GM12878 (cell line): ENCODE data around the gene CETP. TPM values are rescaled to one million over a fixed set of nuclear protein-coding genes. Genes with fewer than 3 reads are reported as not detected.

Source experiments
- ATAC-seq: fragments of 200-7000 bp; cut with Tn5 transposase; 3 replicates; pipeline ENCODE4 v1.9.1; 2020; ENCODE audit warnings: mild to moderate bottlenecking, moderate library complexity
- BruUV-seq: library from RNA; stranded (reverse); fragments of 400-500 nt; replicated peaks from 2 replicates; lab custom pipeline; 2021; lab: Mats Ljungman, UMichigan
- CTCF ChIA-PET: fragments of 300-600 bp; sonication (Branson Sonifier 250); formaldehyde crosslinking; extraction: SDS; loops from one replicate; lab custom pipeline; 2021; ENCODE audit warnings: inconsistent platforms; lab: Yijun Ruan, JAX
- POLR2A ChIA-PET: fragments of 350-600 bp; formaldehyde crosslinking; extraction: SDS; loops from one replicate; lab custom pipeline; 2021; ENCODE audit warnings: inconsistent platforms; lab: Charles Lee
- RAD21 ChIA-PET: fragments of 300-600 bp; sonication (Branson Sonifier 250); formaldehyde crosslinking; loops from one replicate; lab custom pipeline; 2023; ENCODE audit warnings: antibody characterized with exemption; ENCODE audit not compliant: unreplicated experiment; lab: Charles Lee
- SMC1A ChIA-PET: fragments of 300-600 bp; sonication (Branson Sonifier 250); formaldehyde crosslinking; loops from one replicate; lab custom pipeline; 2023; ENCODE audit not compliant: unreplicated experiment, uncharacterized antibody; lab: Charles Lee
- DNase-seq: peaks from one replicate; pipeline ENCODE4 v3.0.0-alpha.2; 2011; ENCODE audit warnings: low read depth, low spot score
- FAIRE-seq: peaks from 3 replicates; lab custom pipeline; 2011; peaks lifted over from hg19 to GRCh38; lab: Jason Lieb, UNC
- H2AFZ ChIP-seq: 2 replicates; pipeline ENCODE4 v1.6.0; 2011; ENCODE audit warnings: low read depth, low read length, control low read depth; ENCODE audit not compliant: control insufficient read depth
- H3K27ac ChIP-seq: 2 replicates; pipeline ENCODE4 v1.5.1; 2011; ENCODE audit warnings: control low read depth; ENCODE audit not compliant: control insufficient read depth, insufficient read depth
- H3K27me3 ChIP-seq, 2 experiments: replicated peaks in 1 of 2; 2 replicates each; pipeline versions ENCODE4 v1.6.0 to v1.6.1; 2011; ENCODE audit warnings: low read length in 1 of 2; ENCODE audit not compliant: control insufficient read depth in 2 of 2, insufficient read depth in 2 of 2
- H3K36me3 ChIP-seq, 2 experiments: 2 replicates each; pipeline ENCODE4 v1.5.1; 2011; ENCODE audit warnings: low read length in 1 of 2; ENCODE audit not compliant: control insufficient read depth in 2 of 2, insufficient read depth in 2 of 2
- H3K4me1 ChIP-seq: 2 replicates; pipeline ENCODE4 v1.6.1; 2011; ENCODE audit warnings: mild to moderate bottlenecking, low read length, moderate library complexity, mixed read lengths; ENCODE audit not compliant: control insufficient read depth, insufficient read depth
- H3K4me2 ChIP-seq: 2 replicates; pipeline ENCODE4 v1.6.0; 2011; ENCODE audit warnings: control low read depth; ENCODE audit not compliant: control insufficient read depth, insufficient read depth
- H3K4me3 ChIP-seq: fragments of 200-600 bp; sonication (generic); 2 replicates; pipeline ENCODE4 v1.5.1; 2016
- H3K79me2 ChIP-seq: 2 replicates; pipeline ENCODE4 v1.6.0; 2011; ENCODE audit warnings: low read length; ENCODE audit not compliant: control insufficient read depth, insufficient read depth
- H3K9ac ChIP-seq: 2 replicates; pipeline ENCODE4 v1.8.0; 2011; ENCODE audit warnings: low read length, control low read depth, mixed read lengths; ENCODE audit not compliant: control insufficient read depth, insufficient read depth
- H3K9me3 ChIP-seq: replicated peaks from 3 replicates; pipeline ENCODE4 v1.5.1; 2011; ENCODE audit warnings: mild to moderate bottlenecking, low read length; ENCODE audit not compliant: control insufficient read depth, insufficient read depth
- H4K20me1 ChIP-seq: 2 replicates; pipeline ENCODE4 v1.6.0; 2011; ENCODE audit not compliant: control insufficient read depth, insufficient read depth
- BMI1 ChIP-seq: fragments of 450-650 bp; IDR thresholded peaks from 2 replicates; pipeline ENCODE4 v1.6.1; 2016; ENCODE audit warnings: mild to moderate bottlenecking, moderate library complexity, borderline replicate concordance
- CHD1 ChIP-seq: IDR thresholded peaks from 2 replicates; pipeline ENCODE4 v1.6.1; 2012; ENCODE audit warnings: low read depth, low read length, improper control_type of control experiment
- EGR1 ChIP-seq, 2 experiments: IDR thresholded peaks; 1 replicate in 1 of 2; 2 replicates in 1 of 2; pipeline ENCODE4 v1.6.1; 2011 to 2012; ENCODE audit warnings: low read depth in 2 of 2, low read length in 2 of 2, borderline replicate concordance in 1 of 2, mild to moderate bottlenecking in 1 of 2, moderate library complexity in 1 of 2
- HCFC1 ChIP-seq: fragments of 150-350 bp; IDR thresholded peaks from 2 replicates; pipeline ENCODE4 v1.6.1; 2014; ENCODE audit warnings: low read length
- IKZF2 ChIP-seq, 2 experiments: fragments of 450-650 bp; IDR thresholded peaks; 2 replicates each; pipeline ENCODE4 v1.6.1; 2017; ENCODE audit warnings: mild to moderate bottlenecking in 2 of 2, moderate library complexity in 2 of 2
- JUNB ChIP-seq: IDR thresholded peaks from 2 replicates; pipeline ENCODE4 v1.6.1; 2016; ENCODE audit warnings: antibody characterized with exemption, mild to moderate bottlenecking
- KAT2A ChIP-seq: conservative IDR thresholded peaks from 2 replicates; pipeline ENCODE4 v1.6.1; 2011; ENCODE audit warnings: low read depth, low read length; ENCODE audit not compliant: control insufficient read depth
- NFIC ChIP-seq: IDR thresholded peaks from 2 replicates; pipeline ENCODE4 v1.6.1; 2012; ENCODE audit warnings: low read depth, mild to moderate bottlenecking, inconsistent platforms, low read length, moderate library complexity
- NFYB ChIP-seq: IDR thresholded peaks from 2 replicates; pipeline ENCODE4 v1.6.1; 2011; ENCODE audit warnings: low read depth, mild to moderate bottlenecking, low read length, improper control_type of control experiment, moderate library complexity; ENCODE audit not compliant: insufficient read depth
- TCF7 ChIP-seq: IDR thresholded peaks from 2 replicates; pipeline ENCODE4 v1.6.1; 2014; ENCODE audit warnings: antibody characterized with exemption, borderline replicate concordance
- WGBS: methylation state at CpG from one replicate; pipeline ENCODE4 v1.1.6; 2016; ENCODE audit warnings: low lambda C conversion rate; ENCODE audit not compliant: insufficient replicate concordance, insufficient coverage; ENCODE audit errors: missing lambda C conversion rate; 5-methylcytosine and 5-hydroxymethylcytosine counted together
- in situ Hi-C: fragments of 300-500 bp; cut with MboI; formaldehyde crosslinking; loops from 9 replicates; pipeline ENCODE4 v1.14.3; 2018; ENCODE audit warnings: mixed read lengths
- intact Hi-C: fragments of 100-400 bp; cut with micrococcal nuclease; formaldehyde crosslinking; loops from one replicate; pipeline ENCODE4 v1.14.2; 2022; ENCODE audit not compliant: unreplicated experiment
- polyA plus RNA-seq, 11 experiments: library from polyadenylated mRNA; depleted of rRNA in 4 of 11; unstranded in 6 of 11; stranded (reverse) in 5 of 11; fragments of >200 nt; fragmentation: Nextera tagmentation in 4 of 11; fragmentation: Illumina TruSeq in 1 of 11; extraction: Ambion mirVana in 4 of 11; extraction: Trizol in 1 of 11; gene quantifications; 1 replicate in 1 of 11; 2 replicates in 10 of 11; pipeline versions ENCODE4 v1.2.1 to v1.2.3, GENCODE V29; 2011 to 2016; ENCODE audit warnings: inconsistent platforms in 2 of 11, missing spikeins in 2 of 11, low read depth in 1 of 11
- total RNA-seq, 4 experiments: library from RNA; depleted of rRNA in 3 of 4; stranded (reverse); fragments of >200 nt in 3 of 4; fragmentation: Illumina TruSeq in 1 of 4; extraction: Trizol in 1 of 4; gene quantifications; 2 replicates each; pipeline versions ENCODE4 v1.2.1 to v1.2.3, GENCODE V29; 2013 to 2021
- TF ChIP-seq, protein P1 (sequence below): fragments of 450-650 bp; IDR thresholded peaks from 2 replicates; pipeline ENCODE4 v1.6.1; 2016; ENCODE audit warnings: mild to moderate bottlenecking, moderate library complexity, borderline replicate concordance
- TF ChIP-seq, protein P2 (sequence below): IDR thresholded peaks from 2 replicates; pipeline ENCODE4 v1.6.1; 2012; ENCODE audit warnings: mild to moderate bottlenecking, low read depth, low read length

Gene CETP
- total and polyA plus RNA-seq, 10 of the 15 experiments (the other 5 are each of a cell fraction or from before 2014, with no cell fraction given), result 1.2 to 6.4 (median 2.1) TPM

DNA sequence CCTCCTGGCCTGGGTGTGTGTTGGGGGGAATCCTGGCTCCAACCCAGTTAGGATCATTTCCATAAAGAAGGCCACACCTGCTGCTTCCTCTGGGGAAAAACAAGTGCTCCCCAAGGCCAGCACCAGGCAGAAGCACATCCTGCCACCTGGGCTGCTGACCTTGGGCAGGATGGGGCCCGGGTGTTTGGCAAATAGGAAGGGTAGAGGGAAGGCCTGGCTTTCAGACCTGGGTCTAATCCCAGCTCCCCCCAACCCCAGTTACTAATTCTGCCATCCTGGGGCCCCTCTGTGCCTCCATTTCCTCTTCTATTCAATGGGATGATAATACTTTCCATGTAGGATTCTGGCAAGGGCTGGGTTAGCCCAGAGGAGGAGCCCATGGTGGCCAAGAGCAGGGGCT lies 24.6 kb downstream of the CETP start:
- CTCF ChIA-PET, result interaction anchor here (1.1 to 19.4 kb wide), 7 partner anchors 10 to 124 kb away, joined by 3 to 420 read pairs (median 8); partner anchors contain the start of gene CETP
- H3K4me2 ChIP-seq, result peak overlapping the region; percentile 19

More for the DNA sequence above, 24.6 kb downstream of the CETP start:
- POLR2A ChIA-PET, result interaction anchor here (1.0 to 15.9 kb wide), 6 partner anchors 10 to 69 kb away, joined by 3 to 343 read pairs (median 86); no protein-coding TSS in a partner anchor
- Histone ChIP-seq H4K20me1 (no peaks in the 10 kb centered on the region), H3K9me3 (no peaks in the 10 kb centered on the region), H3K4me1 (peaks cover 46% of the 10 kb centered on the region), H3K27me3 (no peaks in the 10 kb centered on the region), H3K36me3 (no peaks in the 10 kb centered on the region), H3K79me2 (peaks cover 45% of the 10 kb centered on the region), H3K27ac (peak overlapping the region; percentile 54), H3K4me3 (0 out of 2 replicates have a peak overlapping the region, but pooled peaks have one; percentile 79), H3K9ac (no peak overlapping the region), H2AFZ (no peak overlapping the region)
- no peak for FAIRE-seq
- TF ChIP-seq NFYB (no peak), BMI1 (no peak), KAT2A (no peak), IKZF2 (IDR thresholded peaks at IDR 0.05) (no peak), CHD1 (no peak), HCFC1 (no peak), EGR1 (IDR thresholded peaks at IDR 0.05; ENCODE audit: borderline replicate concordance in 1 of 2, low read depth in 2 of 2, low read length in 2 of 2) (no peak), TCF7 (no peak), NFIC (no peak), JUNB (no peak)
- TF ChIP-seq, protein P1, sequence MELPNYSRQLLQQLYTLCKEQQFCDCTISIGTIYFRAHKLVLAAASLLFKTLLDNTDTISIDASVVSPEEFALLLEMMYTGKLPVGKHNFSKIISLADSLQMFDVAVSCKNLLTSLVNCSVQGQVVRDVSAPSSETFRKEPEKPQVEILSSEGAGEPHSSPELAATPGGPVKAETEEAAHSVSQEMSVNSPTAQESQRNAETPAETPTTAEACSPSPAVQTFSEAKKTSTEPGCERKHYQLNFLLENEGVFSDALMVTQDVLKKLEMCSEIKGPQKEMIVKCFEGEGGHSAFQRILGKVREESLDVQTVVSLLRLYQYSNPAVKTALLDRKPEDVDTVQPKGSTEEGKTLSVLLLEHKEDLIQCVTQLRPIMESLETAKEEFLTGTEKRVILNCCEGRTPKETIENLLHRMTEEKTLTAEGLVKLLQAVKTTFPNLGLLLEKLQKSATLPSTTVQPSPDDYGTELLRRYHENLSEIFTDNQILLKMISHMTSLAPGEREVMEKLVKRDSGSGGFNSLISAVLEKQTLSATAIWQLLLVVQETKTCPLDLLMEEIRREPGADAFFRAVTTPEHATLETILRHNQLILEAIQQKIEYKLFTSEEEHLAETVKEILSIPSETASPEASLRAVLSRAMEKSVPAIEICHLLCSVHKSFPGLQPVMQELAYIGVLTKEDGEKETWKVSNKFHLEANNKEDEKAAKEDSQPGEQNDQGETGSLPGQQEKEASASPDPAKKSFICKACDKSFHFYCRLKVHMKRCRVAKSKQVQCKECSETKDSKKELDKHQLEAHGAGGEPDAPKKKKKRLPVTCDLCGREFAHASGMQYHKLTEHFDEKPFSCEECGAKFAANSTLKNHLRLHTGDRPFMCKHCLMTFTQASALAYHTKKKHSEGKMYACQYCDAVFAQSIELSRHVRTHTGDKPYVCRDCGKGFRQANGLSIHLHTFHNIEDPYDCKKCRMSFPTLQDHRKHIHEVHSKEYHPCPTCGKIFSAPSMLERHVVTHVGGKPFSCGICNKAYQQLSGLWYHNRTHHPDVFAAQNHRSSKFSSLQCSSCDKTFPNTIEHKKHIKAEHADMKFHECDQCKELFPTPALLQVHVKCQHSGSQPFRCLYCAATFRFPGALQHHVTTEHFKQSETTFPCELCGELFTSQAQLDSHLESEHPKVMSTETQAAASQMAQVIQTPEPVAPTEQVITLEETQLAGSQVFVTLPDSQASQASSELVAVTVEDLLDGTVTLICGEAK, result no peak
- TF ChIP-seq, protein P2, sequence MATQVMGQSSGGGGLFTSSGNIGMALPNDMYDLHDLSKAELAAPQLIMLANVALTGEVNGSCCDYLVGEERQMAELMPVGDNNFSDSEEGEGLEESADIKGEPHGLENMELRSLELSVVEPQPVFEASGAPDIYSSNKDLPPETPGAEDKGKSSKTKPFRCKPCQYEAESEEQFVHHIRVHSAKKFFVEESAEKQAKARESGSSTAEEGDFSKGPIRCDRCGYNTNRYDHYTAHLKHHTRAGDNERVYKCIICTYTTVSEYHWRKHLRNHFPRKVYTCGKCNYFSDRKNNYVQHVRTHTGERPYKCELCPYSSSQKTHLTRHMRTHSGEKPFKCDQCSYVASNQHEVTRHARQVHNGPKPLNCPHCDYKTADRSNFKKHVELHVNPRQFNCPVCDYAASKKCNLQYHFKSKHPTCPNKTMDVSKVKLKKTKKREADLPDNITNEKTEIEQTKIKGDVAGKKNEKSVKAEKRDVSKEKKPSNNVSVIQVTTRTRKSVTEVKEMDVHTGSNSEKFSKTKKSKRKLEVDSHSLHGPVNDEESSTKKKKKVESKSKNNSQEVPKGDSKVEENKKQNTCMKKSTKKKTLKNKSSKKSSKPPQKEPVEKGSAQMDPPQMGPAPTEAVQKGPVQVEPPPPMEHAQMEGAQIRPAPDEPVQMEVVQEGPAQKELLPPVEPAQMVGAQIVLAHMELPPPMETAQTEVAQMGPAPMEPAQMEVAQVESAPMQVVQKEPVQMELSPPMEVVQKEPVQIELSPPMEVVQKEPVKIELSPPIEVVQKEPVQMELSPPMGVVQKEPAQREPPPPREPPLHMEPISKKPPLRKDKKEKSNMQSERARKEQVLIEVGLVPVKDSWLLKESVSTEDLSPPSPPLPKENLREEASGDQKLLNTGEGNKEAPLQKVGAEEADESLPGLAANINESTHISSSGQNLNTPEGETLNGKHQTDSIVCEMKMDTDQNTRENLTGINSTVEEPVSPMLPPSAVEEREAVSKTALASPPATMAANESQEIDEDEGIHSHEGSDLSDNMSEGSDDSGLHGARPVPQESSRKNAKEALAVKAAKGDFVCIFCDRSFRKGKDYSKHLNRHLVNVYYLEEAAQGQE, result no peak
- in situ Hi-C loops (no loop called here), intact Hi-C loops (no loop called here)
- ATAC-seq, result no peak
- no TSS peak for BruUV-seq
- RAD21 ChIA-PET, result interaction anchor here (5.0 to 22.4 kb wide), 4 partner anchors 15 to 59 kb away, joined by 35 to 473 read pairs (median 213); partner anchors contain the start of gene CETP
- SMC1A ChIA-PET, result interaction anchor here (2.0 to 31.6 kb wide), 5 partner anchors 17 to 59 kb away, joined by 6 to 604 read pairs (median 111); partner anchors contain the start of gene CETP
- 0% methylated on average over 1 of the region's 1 CpG for WGBS
- DNase-seq, result no peak
